Keratinocyte (primary cell): ENCODE results near the gene CCDC185. TPM values are rescaled to one million over a fixed set of nuclear protein-coding genes. Genes with fewer than 3 reads are reported as not detected.
A peak's percentile ranks its signal among the peaks of the same experiment; 100 is the strongest.

Source experiments
- DNase-seq: peaks from one replicate; pipeline ENCODE4 v3.0.0-alpha.2; 2011; ENCODE audit warnings: low read depth, missing footprints, low spot score
- FAIRE-seq: peaks from 2 replicates; lab custom pipeline; 2011; peaks lifted over from hg19 to GRCh38; lab: Jason Lieb, UNC
- H2AFZ ChIP-seq: 2 replicates; pipeline ENCODE4 v1.6.0; 2012; ENCODE audit warnings: low read length, control low read depth, inconsistent platforms; ENCODE audit not compliant: control insufficient read depth
- H3K27ac ChIP-seq: 2 replicates; pipeline ENCODE4 v1.5.1; 2011; ENCODE audit warnings: low read length; ENCODE audit not compliant: control insufficient read depth, insufficient read depth
- H3K27me3 ChIP-seq: 3 replicates; pipeline ENCODE4 v1.6.0; 2011; ENCODE audit warnings: low read length; ENCODE audit not compliant: control insufficient read depth, insufficient read depth; ENCODE audit errors: extremely low read depth
- H3K36me3 ChIP-seq, 2 experiments: 2 replicates in 1 of 2; 3 replicates in 1 of 2; pipeline ENCODE4 v1.5.1; 2011; ENCODE audit warnings: low read length in 2 of 2, mild to moderate bottlenecking in 1 of 2; ENCODE audit not compliant: control insufficient read depth in 2 of 2, insufficient read depth in 2 of 2; ENCODE audit errors: extremely low read depth in 1 of 2
- H3K4me1 ChIP-seq: 3 replicates; pipeline ENCODE4 v1.5.1; 2011; ENCODE audit warnings: low read length; ENCODE audit not compliant: control insufficient read depth, insufficient read depth; ENCODE audit errors: extremely low read depth
- H3K4me2 ChIP-seq: 3 replicates; pipeline ENCODE4 v1.6.0; 2011; ENCODE audit warnings: low read depth, low read length; ENCODE audit not compliant: control insufficient read depth, insufficient read depth; ENCODE audit errors: extremely low read depth
- H3K4me3 ChIP-seq, 3 experiments: fragments of 200-600 bp in 1 of 3; sonication (generic) in 1 of 3; 2 replicates in 2 of 3; 3 replicates in 1 of 3; pipeline ENCODE4 v1.5.1; 2011 to 2016; ENCODE audit warnings: low read length in 3 of 3, mild to moderate bottlenecking in 3 of 3, control low read depth in 2 of 3, inconsistent platforms in 1 of 3, low read depth in 1 of 3, mixed read lengths in 1 of 3, mixed run types in 1 of 3, moderate library complexity in 1 of 3; ENCODE audit not compliant: control insufficient read depth in 2 of 3, insufficient read depth in 2 of 3; ENCODE audit errors: extremely low read depth in 1 of 3
- H3K79me2 ChIP-seq: 2 replicates; pipeline ENCODE4 v1.6.0; 2012; ENCODE audit warnings: low read length; ENCODE audit not compliant: control insufficient read depth, insufficient read depth
- H3K9ac ChIP-seq: 3 replicates; pipeline ENCODE4 v1.6.0; 2011; ENCODE audit warnings: low read length; ENCODE audit not compliant: control insufficient read depth, insufficient read depth; ENCODE audit errors: extremely low read depth
- H3K9me1 ChIP-seq: 3 replicates; pipeline ENCODE4 v1.6.0; 2011; ENCODE audit warnings: low read length; ENCODE audit not compliant: control insufficient read depth, insufficient read depth; ENCODE audit errors: extremely low read depth
- H3K9me3 ChIP-seq: 2 replicates; pipeline ENCODE4 v1.5.1; 2012; ENCODE audit warnings: low read depth, low read length; ENCODE audit not compliant: control insufficient read depth
- H4K20me1 ChIP-seq: 3 replicates; pipeline ENCODE4 v1.6.0; 2011; ENCODE audit warnings: low read length; ENCODE audit not compliant: control insufficient read depth, insufficient read depth; ENCODE audit errors: extremely low read depth
- CTCF ChIP-seq, 3 experiments: IDR thresholded peaks in 1 of 3; conservative IDR thresholded peaks in 1 of 3; optimal IDR thresholded peaks in 1 of 3; 2 replicates in 2 of 3; 3 replicates in 1 of 3; pipeline versions ENCODE3 to v1.5.1; 2011; ENCODE audit warnings: low read length in 3 of 3, mild to moderate bottlenecking in 3 of 3, moderate library complexity in 2 of 3, control low read depth in 1 of 3, inconsistent platforms in 1 of 3; ENCODE audit not compliant: insufficient read depth in 2 of 3; ENCODE audit errors: extremely low read depth in 1 of 3
- EZH2 ChIP-seq: IDR thresholded peaks from one replicate; pipeline ENCODE4 v1.6.1; 2012; ENCODE audit warnings: inconsistent platforms, mild to moderate bottlenecking, low read length, moderate library complexity
- dilution Hi-C: fragments of 300-500 bp; cut with MboI; formaldehyde crosslinking; loops from one replicate; pipeline ENCODE4 v1.7.0; 2020; ENCODE audit warnings: low sequenced_read_pairs; ENCODE audit not compliant: extremely low pct_ligation_motif_present
- polyA plus RNA-seq, 5 experiments: library from polyadenylated mRNA; depleted of rRNA in 3 of 5; stranded (reverse) in 3 of 5; stranded (forward) in 1 of 5; unstranded in 1 of 5; fragments of >200 nt; gene quantifications; 1 replicate in 1 of 5; 2 replicates in 3 of 5; 3 replicates in 1 of 5; pipeline versions ENCODE4 v1.2.1 to v1.2.3, GENCODE V29; 2011 to 2012; ENCODE audit warnings: missing spikeins in 2 of 5, low read depth in 1 of 5, low replicate concordance in 1 of 5

The CCDC185 gene
- polyA plus RNA-seq, 1 donor (not counting 4 experiments of a cell fraction or from before 2014, with no cell fraction given): not detected

GRCh38 chr1:223429821-223430220 lies 36.6 kb downstream of the CCDC185 start:
- H3K9me3 ChIP-seq: no peaks in the 10 kb centered on the region
- H3K4me2 ChIP-seq: peak overlapping the region; percentile 69
- H3K36me3 ChIP-seq: no peaks in the 10 kb centered on the region
- peak overlapping the region; percentile 38 for H3K9ac ChIP-seq
- H3K27me3 ChIP-seq: no peaks in the 10 kb centered on the region
- DNase-seq (peak; percentile 26), FAIRE-seq (no peak)
- H3K27ac ChIP-seq: peak overlapping the region; percentile 78
- H4K20me1 ChIP-seq: no peaks in the 10 kb centered on the region
- no peak overlapping the region for H2AFZ ChIP-seq
- TF ChIP-seq EZH2 (no peak), CTCF (optimal IDR thresholded peaks at IDR 0.05 in 1 of 3, IDR thresholded peaks at IDR 0.05 in 1 of 3, conservative IDR thresholded peaks at IDR 0.05 in 1 of 3; ENCODE audit: extremely low read depth in 1 of 3, insufficient read depth in 2 of 3, low read length in 3 of 3) (no peak)
- H3K4me3 ChIP-seq: peak overlapping the region in 1 of 3 experiments; percentile 19
- H3K79me2 ChIP-seq: no peaks in the 10 kb centered on the region
- no peaks in the 10 kb centered on the region for H3K9me1 ChIP-seq
- H3K4me1 ChIP-seq: peaks cover 21% of the 10 kb centered on the region
- dilution Hi-C loops: no loop called here

- dilution Hi-C loops: no loop called here
- no peaks in the 10 kb centered on the region for H3K9me1 ChIP-seq
- H3K4me3 ChIP-seq: no peak overlapping the region
- H2AFZ ChIP-seq: no peak overlapping the region
- FAIRE-seq: no peak
- no peaks in the 10 kb centered on the region for H4K20me1 ChIP-seq
- DNase-seq: no peak
- TF ChIP-seq EZH2 (no peak), CTCF (optimal IDR thresholded peaks at IDR 0.05 in 1 of 3, IDR thresholded peaks at IDR 0.05 in 1 of 3, conservative IDR thresholded peaks at IDR 0.05 in 1 of 3; ENCODE audit: extremely low read depth in 1 of 3, insufficient read depth in 2 of 3, low read length in 3 of 3) (no peak)
- no peaks in the 10 kb centered on the region for H3K27me3 ChIP-seq
- H3K4me1 ChIP-seq: peaks cover 21% of the 10 kb centered on the region
- peak overlapping the region; percentile 69 for H3K4me2 ChIP-seq
- no peaks in the 10 kb centered on the region for H3K9me3 ChIP-seq
- H3K9ac ChIP-seq: no peak overlapping the region
- no peak overlapping the region for H3K27ac ChIP-seq
- no peaks in the 10 kb centered on the region for H3K79me2 ChIP-seq
- no peaks in the 10 kb centered on the region for H3K36me3 ChIP-seq
These were observed 37.0 kb downstream of the CCDC185 start for GRCh38 chr1:223430236-223430635.
